HepG2 (cell line): Measurements from ENCODE around the gene UQCR10.

Experiments
- RBM22 ChIP-seq: fragments of 200-400 bp; formaldehyde crosslinking; optimal IDR thresholded peaks from 2 replicates; pipeline ENCODE3; 2017; ENCODE audit warnings: mild to moderate bottlenecking, low read length, moderate library complexity
- TAF1 ChIP-seq: sonication (generic); formaldehyde crosslinking; IDR thresholded peaks from 2 replicates; pipeline ENCODE4 v1.4.0; 2020; ENCODE audit warnings: missing genetic modification reagents
- ZKSCAN1 ChIP-seq: fragments of 150-350 bp; IDR thresholded peaks from 2 replicates; pipeline ENCODE4 v1.6.1; 2014; ENCODE audit warnings: low read length
- ZNF274 ChIP-seq: sonication (generic); formaldehyde crosslinking; IDR thresholded peaks from 2 replicates; pipeline ENCODE4 v1.5.1; 2020; ENCODE audit warnings: mild to moderate bottlenecking, missing genetic modification reagents
- ZSCAN20 ChIP-seq: sonication (generic); formaldehyde crosslinking; IDR thresholded peaks from 2 replicates; pipeline ENCODE4 v1.4.0; 2020; ENCODE audit warnings: missing genetic modification reagents, mild to moderate bottlenecking, borderline replicate concordance
- TF ChIP-seq, protein P1 (sequence below): sonication (generic); formaldehyde crosslinking; IDR thresholded peaks from 2 replicates; pipeline ENCODE4 v1.5.0; 2020; ENCODE audit warnings: mild to moderate bottlenecking, missing genetic modification reagents, moderate library complexity
- TF ChIP-seq, protein P2 (sequence below): sonication (generic); formaldehyde crosslinking; IDR thresholded peaks from 2 replicates; pipeline ENCODE4 v1.4.0; 2020; ENCODE audit warnings: missing genetic modification reagents
- TF ChIP-seq, protein P3 (sequence below): IDR thresholded peaks from 2 replicates; pipeline ENCODE4 v1.6.1; 2012; ENCODE audit warnings: inconsistent platforms
- TF ChIP-seq, protein P4 (sequence below): sonication (generic); formaldehyde crosslinking; IDR thresholded peaks from 2 replicates; pipeline ENCODE4 v1.8.0; 2022; ENCODE audit warnings: mild to moderate bottlenecking, missing genetic modification reagents, moderate library complexity
- TF ChIP-seq, protein P5 (sequence below): sonication (generic); formaldehyde crosslinking; IDR thresholded peaks from 2 replicates; pipeline ENCODE4 v1.8.0; 2022; ENCODE audit warnings: mild to moderate bottlenecking, missing genetic modification reagents; ENCODE audit not compliant: insufficient replicate concordance

DNA sequence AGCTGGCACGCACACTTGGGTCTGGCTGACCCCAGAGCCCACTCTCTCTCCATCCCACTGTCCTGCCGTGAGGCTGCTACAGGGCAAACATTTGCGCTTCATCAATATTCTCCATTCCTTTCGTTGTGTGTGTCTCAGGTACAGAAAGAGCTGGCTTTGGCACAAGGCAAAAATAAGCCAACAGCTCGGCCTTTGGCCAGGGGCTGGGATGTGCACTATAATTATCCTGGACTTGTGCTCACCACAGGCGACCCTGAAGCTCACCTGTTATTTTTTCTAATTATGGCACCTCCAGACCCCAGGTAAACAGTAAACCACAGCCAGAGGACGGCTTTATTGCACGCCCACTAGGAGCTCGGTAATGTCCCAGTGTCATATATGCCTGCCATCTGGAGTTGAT is 11.3 kb upstream of the UQCR10 start:
- TF ChIP-seq, protein P1, sequence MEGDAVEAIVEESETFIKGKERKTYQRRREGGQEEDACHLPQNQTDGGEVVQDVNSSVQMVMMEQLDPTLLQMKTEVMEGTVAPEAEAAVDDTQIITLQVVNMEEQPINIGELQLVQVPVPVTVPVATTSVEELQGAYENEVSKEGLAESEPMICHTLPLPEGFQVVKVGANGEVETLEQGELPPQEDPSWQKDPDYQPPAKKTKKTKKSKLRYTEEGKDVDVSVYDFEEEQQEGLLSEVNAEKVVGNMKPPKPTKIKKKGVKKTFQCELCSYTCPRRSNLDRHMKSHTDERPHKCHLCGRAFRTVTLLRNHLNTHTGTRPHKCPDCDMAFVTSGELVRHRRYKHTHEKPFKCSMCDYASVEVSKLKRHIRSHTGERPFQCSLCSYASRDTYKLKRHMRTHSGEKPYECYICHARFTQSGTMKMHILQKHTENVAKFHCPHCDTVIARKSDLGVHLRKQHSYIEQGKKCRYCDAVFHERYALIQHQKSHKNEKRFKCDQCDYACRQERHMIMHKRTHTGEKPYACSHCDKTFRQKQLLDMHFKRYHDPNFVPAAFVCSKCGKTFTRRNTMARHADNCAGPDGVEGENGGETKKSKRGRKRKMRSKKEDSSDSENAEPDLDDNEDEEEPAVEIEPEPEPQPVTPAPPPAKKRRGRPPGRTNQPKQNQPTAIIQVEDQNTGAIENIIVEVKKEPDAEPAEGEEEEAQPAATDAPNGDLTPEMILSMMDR: no peak
- TF ChIP-seq TAF1: no peak
- TF ChIP-seq, protein P2, sequence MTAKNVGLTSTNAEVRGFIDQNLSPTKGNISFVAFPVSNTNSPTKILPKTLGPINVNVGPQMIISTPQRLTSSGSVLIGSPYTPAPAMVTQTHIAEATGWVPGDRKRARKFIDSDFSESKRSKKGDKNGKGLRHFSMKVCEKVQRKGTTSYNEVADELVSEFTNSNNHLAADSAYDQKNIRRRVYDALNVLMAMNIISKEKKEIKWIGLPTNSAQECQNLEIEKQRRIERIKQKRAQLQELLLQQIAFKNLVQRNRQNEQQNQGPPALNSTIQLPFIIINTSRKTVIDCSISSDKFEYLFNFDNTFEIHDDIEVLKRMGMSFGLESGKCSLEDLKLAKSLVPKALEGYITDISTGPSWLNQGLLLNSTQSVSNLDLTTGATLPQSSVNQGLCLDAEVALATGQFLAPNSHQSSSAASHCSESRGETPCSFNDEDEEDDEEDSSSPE: no peak
- TF ChIP-seq, protein P3, sequence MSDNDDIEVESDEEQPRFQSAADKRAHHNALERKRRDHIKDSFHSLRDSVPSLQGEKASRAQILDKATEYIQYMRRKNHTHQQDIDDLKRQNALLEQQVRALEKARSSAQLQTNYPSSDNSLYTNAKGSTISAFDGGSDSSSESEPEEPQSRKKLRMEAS: no peak
- no peak for TF ChIP-seq RBM22
- no peak for TF ChIP-seq ZSCAN20 (CRISPR knock-in tag)
- TF ChIP-seq, protein P4, sequence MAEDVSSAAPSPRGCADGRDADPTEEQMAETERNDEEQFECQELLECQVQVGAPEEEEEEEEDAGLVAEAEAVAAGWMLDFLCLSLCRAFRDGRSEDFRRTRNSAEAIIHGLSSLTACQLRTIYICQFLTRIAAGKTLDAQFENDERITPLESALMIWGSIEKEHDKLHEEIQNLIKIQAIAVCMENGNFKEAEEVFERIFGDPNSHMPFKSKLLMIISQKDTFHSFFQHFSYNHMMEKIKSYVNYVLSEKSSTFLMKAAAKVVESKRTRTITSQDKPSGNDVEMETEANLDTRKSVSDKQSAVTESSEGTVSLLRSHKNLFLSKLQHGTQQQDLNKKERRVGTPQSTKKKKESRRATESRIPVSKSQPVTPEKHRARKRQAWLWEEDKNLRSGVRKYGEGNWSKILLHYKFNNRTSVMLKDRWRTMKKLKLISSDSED (CRISPR knock-in tag): no peak
- TF ChIP-seq ZKSCAN1: no peak
- no peak for TF ChIP-seq ZNF274
- TF ChIP-seq, protein P5, sequence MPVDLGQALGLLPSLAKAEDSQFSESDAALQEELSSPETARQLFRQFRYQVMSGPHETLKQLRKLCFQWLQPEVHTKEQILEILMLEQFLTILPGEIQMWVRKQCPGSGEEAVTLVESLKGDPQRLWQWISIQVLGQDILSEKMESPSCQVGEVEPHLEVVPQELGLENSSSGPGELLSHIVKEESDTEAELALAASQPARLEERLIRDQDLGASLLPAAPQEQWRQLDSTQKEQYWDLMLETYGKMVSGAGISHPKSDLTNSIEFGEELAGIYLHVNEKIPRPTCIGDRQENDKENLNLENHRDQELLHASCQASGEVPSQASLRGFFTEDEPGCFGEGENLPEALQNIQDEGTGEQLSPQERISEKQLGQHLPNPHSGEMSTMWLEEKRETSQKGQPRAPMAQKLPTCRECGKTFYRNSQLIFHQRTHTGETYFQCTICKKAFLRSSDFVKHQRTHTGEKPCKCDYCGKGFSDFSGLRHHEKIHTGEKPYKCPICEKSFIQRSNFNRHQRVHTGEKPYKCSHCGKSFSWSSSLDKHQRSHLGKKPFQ (CRISPR knock-in tag): no peak
